Measurements from ENCODE around the gene BTD. TPM values are rescaled to one million over a fixed set of nuclear protein-coding genes. Genes with fewer than 3 reads are reported as not detected.
A peak's percentile ranks its signal among the peaks of the same experiment; 100 is the strongest.
"Not testable (repeated sequence)": the region's sequence is repeated elsewhere in the genome, so short reads cannot be mapped to it uniquely, and the experiment has no call there.

The BTD gene
- total RNA-seq, 4 donors from 2014 or later, result 46.8 to 74.9 (median 56.5) TPM

DNA sequence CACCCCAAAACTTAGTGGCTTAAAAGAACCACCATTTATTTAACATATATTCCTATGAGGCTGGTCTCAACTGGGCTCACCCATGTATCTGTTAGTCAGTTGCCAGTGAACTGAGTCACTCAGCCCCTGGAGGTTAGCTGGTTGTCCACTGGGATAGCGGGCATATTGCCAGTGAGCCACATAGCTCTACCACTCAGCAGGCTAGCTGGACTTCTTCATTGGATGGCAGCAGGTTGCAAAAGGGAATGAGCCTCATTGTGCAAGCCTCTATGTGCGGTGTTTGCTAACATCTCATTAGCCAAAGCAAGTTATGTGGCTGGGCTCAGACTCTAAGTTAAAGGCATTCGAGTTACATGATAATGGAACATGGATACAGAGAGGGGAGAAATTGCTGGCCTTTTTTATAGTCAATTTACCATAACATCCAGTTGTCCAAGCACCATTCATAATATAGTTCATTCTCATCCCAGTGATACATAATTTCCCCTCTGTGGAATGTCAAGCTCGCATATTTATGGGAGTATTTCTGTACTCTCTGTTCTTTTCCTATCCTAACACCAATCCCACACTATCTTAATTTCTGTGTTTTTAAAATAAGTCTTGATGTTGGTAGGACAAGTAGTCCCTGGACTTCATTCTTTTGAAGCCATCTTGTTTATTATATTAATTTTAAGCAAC, 8.7 kb downstream of the BTD start:
- intact Hi-C loops (cut with DNase I), result no loop called here
- Histone ChIP-seq H3K9me3 (no peaks in the 10 kb centered on the region), H3K4me3 (replicated peaks in 1 of 3) (no peak overlapping the region), H3K36me3 (no peaks in the 10 kb centered on the region), H3K27ac (no peak overlapping the region), H3K4me1 (peaks cover 23 to 31% of the 10 kb centered on the region in 2 donors), H3K27me3 (no peaks in the 10 kb centered on the region)
- 88 to 98% methylated on average over 4 of the region's 4 CpGs for WGBS, 2 donors
- no peak for TF ChIP-seq POLR2A (IDR thresholded peaks at IDR 0.05)
- TF ChIP-seq, protein P1, sequence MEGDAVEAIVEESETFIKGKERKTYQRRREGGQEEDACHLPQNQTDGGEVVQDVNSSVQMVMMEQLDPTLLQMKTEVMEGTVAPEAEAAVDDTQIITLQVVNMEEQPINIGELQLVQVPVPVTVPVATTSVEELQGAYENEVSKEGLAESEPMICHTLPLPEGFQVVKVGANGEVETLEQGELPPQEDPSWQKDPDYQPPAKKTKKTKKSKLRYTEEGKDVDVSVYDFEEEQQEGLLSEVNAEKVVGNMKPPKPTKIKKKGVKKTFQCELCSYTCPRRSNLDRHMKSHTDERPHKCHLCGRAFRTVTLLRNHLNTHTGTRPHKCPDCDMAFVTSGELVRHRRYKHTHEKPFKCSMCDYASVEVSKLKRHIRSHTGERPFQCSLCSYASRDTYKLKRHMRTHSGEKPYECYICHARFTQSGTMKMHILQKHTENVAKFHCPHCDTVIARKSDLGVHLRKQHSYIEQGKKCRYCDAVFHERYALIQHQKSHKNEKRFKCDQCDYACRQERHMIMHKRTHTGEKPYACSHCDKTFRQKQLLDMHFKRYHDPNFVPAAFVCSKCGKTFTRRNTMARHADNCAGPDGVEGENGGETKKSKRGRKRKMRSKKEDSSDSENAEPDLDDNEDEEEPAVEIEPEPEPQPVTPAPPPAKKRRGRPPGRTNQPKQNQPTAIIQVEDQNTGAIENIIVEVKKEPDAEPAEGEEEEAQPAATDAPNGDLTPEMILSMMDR (IDR thresholded peaks at IDR 0.05), result no peak
- DNase-seq, result peak in 1 of 2 donors; percentile 15

DNA sequence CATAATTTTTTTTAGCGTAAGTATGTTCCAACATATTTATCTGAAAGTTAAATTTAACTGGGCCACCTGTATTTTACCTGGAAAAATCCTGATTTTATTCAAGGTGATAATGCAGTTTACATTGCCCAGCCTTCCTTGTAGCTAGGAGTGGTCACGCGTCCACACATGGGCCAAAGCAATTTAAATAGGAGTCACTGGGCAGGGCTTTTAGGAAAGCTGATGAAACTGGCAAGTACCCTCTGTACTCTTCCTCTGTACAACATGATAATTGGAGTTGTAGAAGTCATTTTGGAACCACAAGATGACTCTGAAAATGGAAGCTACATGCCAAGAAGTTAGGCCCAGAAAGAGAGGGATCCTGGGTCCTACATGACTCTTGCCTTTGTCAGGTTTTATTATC, 9.5 kb downstream of the BTD start:
- H3K4me3 ChIP-seq (replicated peaks in 1 of 3), result no peak overlapping the region
- 90 to 96% methylated on average over 3 of the region's 3 CpGs for WGBS, 2 donors
- H3K36me3 ChIP-seq, result no peaks in the 10 kb centered on the region
- TF ChIP-seq, protein P1 (IDR thresholded peaks at IDR 0.05), result no peak
- TF ChIP-seq POLR2A (IDR thresholded peaks at IDR 0.05), result no peak
- H3K9me3 ChIP-seq, result no peaks in the 10 kb centered on the region
- no peak overlapping the region for H3K27ac ChIP-seq
- H3K27me3 ChIP-seq, result no peaks in the 10 kb centered on the region
- H3K4me1 ChIP-seq, result peaks cover 19 to 30% of the 10 kb centered on the region in 2 donors
- intact Hi-C loops (cut with DNase I), result no loop called here
- DNase-seq, result no peak

DNA sequence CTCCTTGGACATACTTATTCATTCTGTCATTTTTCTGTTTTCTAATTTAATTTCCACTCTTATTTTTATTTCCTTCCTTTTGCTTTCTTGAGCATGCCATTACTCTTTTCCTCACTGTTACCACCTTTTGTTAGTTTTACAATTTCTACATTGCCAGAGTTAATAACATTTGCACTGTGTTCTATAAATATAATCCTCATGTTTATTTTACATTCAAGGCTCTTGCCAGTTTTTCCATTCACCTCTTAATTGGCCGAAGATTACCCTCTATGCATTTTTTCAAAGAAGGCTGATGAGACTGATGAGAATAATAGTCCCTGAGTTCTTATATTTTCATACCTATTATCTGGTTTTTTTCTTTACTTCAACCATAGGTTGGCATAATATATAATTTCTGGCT, 10.5 kb downstream of the BTD start:
- Histone ChIP-seq H3K36me3 (no peaks in the 10 kb centered on the region), H3K27me3 (no peaks in the 10 kb centered on the region), H3K4me1 (peaks cover 9 to 21% of the 10 kb centered on the region in 2 donors), H3K9me3 (no peaks in the 10 kb centered on the region), H3K4me3 (replicated peaks in 1 of 3) (no peak overlapping the region), H3K27ac (no peak overlapping the region)
- no peak for DNase-seq
- 78 to 88% methylated on average over 1 of the region's 1 CpG for WGBS, 2 donors
- intact Hi-C loops (cut with DNase I), result no loop called here
- TF ChIP-seq, protein P1 (IDR thresholded peaks at IDR 0.05), result no peak
- TF ChIP-seq POLR2A (IDR thresholded peaks at IDR 0.05), result no peak

DNA sequence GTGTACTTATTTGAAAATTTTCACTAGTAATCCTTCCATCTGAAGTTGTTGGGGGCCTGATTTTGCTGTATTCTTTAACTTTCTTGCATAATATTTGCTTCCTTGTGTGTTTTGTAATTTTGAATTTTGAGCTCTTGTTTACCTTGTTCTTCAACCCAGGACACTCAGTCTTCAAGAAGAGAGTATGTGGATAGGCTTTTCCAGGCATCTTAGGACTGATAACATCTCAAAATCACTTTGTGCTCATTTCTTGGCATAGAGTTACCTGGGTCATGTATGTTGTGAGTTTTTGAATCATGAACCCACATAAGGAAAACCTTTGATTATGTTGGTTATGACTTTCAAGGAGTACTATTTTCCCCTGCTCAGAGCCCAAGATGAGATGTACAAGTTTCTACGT, 13.4 kb downstream of the BTD start:
- TF ChIP-seq, protein P1 (IDR thresholded peaks at IDR 0.05), result no peak
- TF ChIP-seq POLR2A (IDR thresholded peaks at IDR 0.05), result no peak

DNA sequence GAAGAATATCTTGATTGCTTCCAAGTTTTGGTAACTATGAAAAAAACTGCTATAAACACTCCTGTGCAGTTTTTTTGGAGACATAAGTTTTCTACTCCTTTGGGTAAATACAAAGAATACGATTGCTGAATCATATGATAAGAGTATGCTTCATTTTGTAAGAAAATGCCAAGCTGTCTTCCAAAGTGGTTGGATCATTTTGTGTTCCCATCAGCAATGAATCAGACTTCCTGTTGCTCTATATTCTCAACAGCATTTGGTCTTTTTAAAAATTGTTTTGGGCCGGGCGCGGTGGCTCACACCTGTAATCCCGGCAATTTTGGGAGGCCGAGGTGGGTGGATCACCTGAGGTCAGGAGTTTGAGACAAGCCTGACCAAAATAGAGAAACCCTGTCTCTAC, 14.5 kb downstream of the BTD start:
- Histone ChIP-seq H3K27ac (no peak overlapping the region), H3K4me1 (peaks cover 0 to 10% of the 10 kb centered on the region in 2 donors), H3K9me3 (no peaks in the 10 kb centered on the region), H3K4me3 (replicated peaks in 1 of 3) (no peak overlapping the region), H3K36me3 (no peaks in the 10 kb centered on the region), H3K27me3 (no peaks in the 10 kb centered on the region)
- 95% methylated on average over 6 of the region's 6 CpGs for WGBS, 2 donors
- intact Hi-C loops (cut with DNase I), result no loop called here
- TF ChIP-seq, protein P1 (IDR thresholded peaks at IDR 0.05), result no peak
- TF ChIP-seq POLR2A (IDR thresholded peaks at IDR 0.05), result no peak
- no peak for DNase-seq

More for the DNA sequence above, 13.4 kb downstream of the BTD start:
- WGBS, 2 donors, result 92 to 100% methylated on average over 1 of the region's 1 CpG
- Histone ChIP-seq H3K27me3 (no peaks in the 10 kb centered on the region), H3K9me3 (no peaks in the 10 kb centered on the region), H3K4me3 (replicated peaks in 1 of 3) (no peak overlapping the region), H3K36me3 (no peaks in the 10 kb centered on the region), H3K27ac (no peak overlapping the region), H3K4me1 (peaks cover 0 to 10% of the 10 kb centered on the region in 2 donors)
- intact Hi-C loops (cut with DNase I), result no loop called here
- DNase-seq, result no peak

DNA sequence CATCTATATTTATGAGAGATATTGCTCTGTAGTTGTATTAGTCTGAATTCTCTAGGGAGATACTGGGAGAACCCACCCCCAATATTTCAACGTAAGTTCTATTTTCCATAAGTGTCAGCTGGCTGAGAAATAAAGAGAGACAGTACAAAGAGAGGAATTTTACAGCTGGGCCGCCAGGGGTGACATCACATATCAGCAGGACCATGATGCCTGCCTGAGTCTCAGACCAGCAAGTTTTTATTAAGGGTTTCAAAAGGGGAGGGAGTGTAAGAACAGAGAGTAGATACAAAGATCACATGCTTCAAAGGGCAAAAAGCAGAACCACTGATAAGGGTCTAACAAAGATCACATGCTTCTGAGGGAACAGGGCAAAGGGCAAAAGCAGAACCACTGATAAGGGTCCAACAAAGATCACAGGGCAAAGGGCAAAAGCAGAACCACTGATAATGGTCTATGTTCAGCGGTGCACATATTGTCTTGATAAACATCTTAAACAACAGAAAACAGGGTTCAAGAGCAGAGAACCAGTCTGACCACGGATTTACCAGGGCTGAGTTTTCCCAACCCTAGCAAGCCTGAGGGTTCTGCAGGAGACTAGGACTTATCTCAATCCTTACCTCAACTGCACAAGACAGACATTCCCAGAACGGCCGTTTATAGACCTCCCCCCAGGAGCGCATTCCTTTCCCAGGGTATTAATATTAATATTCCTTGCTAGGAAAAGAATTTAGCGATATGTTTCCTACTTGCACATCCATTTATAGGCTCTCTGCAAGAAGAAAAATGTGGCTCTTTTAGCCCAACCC, 18.3 kb downstream of the BTD start:
- H3K4me1 ChIP-seq; H3K27me3 ChIP-seq; H3K27ac ChIP-seq; DNase-seq; H3K9me3 ChIP-seq; intact Hi-C loops (cut with DNase I); H3K36me3 ChIP-seq; H3K4me3 ChIP-seq (replicated peaks in 1 of 3): not testable (repeated sequence)
- WGBS, 2 donors, result 91 to 93% methylated on average over 8 of the region's 8 CpGs

Data from thyroid gland (tissue), 4 donors.